ENCODE measurements around the gene KRTAP4-9.
"Not testable (repeated sequence)": the region's sequence is repeated elsewhere in the genome, so short reads cannot be mapped to it uniquely, and the experiment has no call there.

KRTAP4-9 gene

DNA sequence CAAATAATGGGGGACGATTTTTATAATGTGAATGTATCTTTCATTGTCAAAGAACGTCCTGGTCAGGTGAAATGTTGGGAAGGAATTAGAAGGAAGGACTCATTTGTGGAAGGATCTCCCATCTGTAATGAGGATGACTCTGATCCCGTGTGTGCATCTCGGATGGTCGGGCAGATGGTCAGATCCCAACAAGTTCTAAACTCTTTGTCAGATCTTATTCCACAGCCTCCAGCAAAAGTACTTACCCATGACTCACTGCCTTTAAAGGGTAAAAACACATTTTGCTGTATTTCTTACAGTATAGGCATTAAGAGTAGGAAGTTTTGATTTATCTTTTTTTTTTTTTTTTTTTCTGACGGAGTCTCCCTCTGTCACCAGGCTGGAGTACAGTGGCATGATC lies 6.7 kb upstream of the KRTAP4-9 start:
- DNase-seq = no peak

DNA sequence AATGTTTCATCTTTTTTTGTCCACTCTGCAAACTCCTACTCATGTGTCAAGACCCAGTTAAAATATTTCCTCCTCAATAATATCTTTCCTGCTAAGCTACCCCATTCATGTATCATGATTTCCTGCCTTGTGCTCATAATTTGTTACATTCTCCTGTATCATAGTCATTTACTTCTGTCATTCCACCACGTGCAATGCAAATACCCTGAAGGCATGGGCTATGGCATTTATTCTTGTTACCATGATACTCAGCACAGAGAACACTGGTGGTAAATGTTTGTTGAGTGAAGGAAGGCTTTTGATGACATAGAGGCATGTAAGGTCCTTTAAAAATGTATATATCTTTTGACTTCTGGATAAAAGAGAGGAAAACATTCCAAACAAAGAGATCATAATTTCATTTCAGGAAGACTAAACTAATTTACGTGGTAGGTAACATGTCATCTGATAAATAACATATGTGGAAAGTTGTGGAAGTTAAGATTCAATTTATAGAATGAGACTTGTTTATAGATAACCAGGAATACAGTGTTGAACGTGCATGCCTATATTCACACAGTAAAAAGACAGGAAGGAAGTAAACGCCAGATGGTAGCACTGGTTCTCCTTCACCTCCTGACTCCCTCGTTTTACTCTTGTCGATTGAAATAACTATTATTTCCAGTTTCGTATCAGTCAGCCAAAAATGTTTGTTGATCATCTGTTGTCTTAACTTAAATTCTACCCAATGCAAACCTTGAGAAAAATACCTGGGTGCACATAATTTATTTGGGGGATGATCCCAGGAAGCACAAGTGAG lies 5.3 kb upstream of the KRTAP4-9 start:
- DNase-seq = not testable (repeated sequence)

DNA sequence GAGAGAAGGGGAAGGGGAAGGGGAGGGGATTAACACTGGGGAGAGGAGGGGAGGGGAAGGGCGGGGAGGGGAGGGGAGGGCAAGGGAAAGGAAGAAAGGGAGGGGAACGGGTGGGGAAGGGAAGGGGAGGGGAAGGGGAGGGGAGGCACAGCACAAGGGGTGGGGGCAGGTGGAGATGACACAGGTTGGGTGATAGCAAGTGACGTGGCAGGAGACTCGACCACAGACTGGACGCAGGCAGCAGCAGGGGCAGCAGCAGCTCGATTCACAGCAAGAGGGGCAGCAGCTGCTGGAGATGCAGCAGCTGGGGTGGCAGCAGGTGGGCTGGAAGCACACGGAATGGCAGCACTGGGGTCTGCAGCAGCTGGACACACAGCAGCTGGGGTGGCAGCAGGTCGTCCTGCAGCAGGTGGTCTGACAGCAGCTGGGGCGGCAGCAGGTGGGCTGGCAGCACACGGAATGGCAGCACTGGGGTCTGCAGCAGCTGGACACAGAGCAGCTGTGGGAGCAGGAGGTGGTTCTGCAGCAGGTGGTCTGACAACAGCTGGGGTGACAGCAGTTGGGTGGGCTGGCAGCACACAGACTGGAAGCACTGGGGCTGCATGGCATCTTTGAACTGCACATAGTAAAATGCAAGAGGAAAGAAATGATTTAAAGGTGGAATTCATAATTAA lies 3.5 kb upstream of the KRTAP4-9 start, which contains the start of gene KRTAP4-16:
Gene KRTAP4-16 (minus strand): TSS at position 624 of the 674 bp plus-strand sequence. CDS start 0 bp downstream, at position 624.
- no peak for DNase-seq

DNA sequence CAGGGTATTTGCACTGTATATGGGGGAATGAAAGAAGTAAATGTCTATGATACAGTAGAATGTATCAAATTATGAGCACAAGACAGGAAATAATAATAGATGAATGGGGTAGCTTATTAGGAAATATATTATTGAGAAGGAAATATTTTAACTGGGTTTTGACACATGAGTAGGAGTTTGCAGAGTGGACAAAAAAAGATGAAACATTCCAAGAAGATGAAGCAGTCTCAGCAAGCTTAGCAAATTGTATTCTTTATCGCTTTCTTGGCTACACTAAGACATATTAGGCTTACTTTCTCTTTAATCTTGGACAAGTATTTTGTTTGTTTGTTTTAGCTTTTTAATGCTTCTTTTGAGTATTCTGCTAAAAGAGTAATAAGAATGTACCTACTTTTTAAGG lies 1.3 kb upstream of the KRTAP4-9 start:
- DNase-seq = no peak

DNA sequence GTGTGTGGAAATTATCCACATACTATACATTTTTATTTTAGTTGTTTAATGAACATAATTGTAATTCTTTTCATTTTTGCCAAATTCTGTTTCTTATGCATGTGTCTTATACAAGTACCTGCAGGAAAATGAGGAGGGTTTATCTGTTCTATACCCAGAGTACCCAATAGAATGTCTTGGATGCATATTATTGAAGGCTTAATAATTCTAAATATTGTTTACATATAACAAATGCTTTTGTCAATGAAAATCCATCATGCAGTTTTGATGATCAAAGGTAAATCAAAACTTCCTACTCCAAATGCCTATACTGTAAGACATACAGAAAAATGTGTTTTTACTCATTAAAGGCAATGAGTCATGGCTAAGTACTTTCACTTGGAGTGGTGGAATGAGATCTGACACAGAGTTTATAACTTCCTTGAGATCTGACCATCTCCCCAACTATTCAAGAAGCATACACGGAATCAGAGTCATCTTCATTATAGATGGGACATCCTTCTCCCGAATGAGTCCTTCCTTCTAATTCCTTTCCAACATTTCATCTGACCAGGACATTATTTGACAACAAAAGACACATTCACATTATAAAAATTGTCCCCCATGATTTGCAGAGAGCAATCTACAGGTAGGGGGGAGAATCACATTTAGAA lies 677 bp upstream of the KRTAP4-9 start:
- not testable (repeated sequence) for DNase-seq

DNA sequence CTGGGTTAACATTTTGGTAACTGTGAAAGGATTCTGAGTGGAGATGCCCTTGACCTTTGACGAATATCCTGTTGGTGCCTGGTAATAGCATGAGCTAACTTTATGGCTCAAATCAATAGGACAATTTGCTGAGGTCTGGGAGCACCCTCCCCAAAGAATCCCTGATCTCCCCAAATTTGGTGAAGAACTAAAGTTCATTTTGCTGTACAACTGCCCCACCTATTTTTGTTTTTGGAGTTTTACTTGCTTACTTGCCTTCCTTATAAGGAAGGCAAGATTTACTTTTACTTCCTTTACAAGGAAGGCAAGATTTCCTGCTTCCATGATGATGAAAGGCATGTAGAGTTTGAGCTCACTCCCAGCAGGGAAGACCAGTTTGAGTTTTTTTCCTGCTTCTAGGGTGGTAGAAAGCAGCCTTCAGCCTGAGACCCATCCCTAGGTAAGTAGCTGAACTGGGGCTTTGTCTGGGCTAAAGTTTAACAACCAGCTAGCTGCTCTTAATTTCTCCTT lies 2.8 kb downstream of the KRTAP4-9 start:
- no peak for DNase-seq

DNA sequence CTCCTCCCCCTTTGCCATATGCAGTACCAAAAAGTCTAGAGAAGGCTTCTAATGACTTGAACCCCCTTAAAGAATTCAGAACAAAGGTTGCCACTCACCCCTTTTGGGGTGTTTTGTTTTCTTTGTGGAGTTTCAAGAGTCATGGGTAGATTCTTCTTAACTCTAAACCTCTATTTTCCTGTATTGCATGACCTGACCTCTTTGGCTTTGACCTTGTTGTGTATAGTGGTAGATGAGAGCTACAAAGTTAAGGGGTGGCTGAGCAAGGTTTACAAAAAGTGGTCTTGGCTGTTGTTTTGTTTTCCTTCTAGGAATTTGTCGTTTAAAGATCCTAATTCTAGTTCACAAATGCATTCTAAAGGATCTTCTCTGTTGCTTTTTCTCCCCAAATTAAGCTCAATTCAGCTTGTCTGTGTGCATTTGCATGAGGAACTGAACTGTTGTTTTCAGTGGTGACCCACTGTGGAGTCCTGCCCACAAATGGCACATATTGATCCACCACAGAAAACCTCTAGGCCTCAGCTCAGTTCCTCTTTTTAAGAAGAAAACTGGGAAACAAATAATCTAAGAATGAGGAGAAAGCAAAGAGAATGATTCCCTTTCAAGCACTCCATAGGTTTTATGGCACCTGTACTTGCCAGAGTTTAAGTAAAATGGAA lies 3.7 kb downstream of the KRTAP4-9 start:
- not testable (repeated sequence) for DNase-seq

DNA sequence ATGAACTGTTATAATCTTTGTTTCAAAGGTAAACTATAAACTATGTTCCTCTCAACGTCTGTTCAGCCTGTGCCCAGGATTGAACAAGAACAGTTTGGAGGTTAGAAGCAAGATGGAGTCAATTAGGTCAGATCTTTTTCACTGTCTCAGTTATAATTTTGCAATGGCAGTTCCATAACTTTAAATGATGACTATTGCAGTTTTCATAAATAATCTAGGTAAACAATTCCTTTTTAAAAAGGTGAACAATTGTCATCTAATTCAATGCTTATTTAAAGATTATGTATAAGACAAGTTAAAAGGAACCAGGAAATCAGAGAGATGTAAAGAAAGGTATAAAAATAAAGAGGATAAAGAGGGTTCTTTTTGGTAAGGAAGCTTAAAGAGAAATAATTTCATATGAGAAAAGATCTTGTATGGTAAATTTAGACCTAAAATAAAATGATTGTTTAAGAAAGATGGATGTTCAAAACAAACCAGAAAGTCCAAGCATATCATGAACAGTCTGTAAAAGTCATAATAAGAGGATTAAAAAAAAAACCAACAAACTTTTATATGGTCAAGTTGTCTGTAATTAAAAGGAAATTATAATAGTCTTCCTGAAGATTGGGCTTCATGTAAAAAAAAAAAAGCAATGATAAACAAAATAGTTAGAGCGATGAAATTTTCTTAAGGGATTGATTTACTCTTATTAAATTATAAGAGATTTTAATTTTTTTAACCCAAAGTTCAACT lies 6.1 kb downstream of the KRTAP4-9 start:
- no peak for DNase-seq

DNA sequence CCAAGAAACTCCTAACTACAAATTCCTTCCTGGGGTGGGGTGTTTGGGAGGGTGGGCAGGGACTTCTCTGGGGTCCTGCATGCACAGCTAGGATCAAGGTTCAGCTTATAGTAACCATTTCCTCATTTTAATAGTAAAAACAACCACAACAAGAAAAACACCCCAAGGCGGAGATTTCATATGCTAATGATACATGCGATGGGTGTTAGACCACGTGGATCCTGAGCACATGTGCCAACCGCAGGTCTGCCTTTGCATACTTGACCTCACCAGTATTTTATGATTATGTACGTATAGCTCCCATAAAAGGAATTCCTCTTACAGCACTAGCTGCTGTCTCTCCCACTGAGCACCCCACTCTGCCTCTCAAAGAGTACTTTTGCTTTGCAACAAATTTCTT lies 11.1 kb downstream of the KRTAP4-9 start:
- no peak for DNase-seq

DNA sequence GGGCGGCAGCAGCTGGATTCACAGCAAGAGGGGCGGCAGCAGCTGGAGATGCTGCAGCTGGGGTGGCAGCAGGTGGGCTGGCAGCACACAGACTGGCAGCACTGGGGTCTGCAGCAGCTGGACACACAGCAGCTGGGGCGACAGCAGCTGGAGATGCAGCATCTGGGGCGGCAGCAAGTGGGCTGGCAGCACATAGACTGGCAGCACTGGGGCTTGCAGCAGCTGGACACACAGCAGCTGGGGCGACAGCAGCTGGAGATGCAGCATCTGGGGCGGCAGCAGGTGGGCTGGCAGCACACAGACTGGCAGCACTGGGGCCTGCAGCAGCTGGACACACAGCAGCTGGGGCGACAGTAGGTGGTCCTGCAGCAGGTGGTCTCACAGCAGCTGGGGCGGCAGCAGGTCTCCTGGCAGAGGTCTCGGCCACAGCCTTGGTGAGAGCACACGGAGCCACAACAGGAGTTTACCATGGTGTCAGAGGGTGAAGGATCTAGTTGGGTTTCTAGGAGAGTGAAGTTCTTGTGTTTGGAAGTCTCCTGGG lies 12.7 kb downstream of the KRTAP4-9 start, which contains the start of gene KRTAP4-11:
Gene KRTAP4-11 (minus strand): TSS at position 528 of the 541 bp plus-strand sequence. CDS start 58 bp downstream, at position 470.
- DNase-seq = not testable (repeated sequence)

DNA sequence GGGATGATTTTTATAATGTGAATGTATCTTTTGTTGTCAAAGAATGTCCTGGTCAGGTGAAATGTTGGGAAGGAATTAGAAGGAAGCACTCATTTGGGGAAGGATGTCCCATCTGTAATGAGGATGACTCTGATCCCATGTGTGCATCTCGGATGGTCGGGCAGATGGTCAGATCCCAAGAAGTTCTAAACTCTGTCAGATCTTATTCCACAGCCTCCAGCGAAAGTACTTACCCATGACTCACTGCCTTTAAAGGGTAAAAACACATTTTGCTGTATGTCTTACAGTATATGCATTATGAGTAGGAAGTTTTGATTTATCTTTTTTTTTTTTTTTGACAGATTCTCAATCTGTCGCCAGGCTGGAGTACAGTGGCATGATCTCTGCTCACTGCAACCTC lies 13.5 kb downstream of the KRTAP4-9 start:
- DNase-seq = no peak

DNA sequence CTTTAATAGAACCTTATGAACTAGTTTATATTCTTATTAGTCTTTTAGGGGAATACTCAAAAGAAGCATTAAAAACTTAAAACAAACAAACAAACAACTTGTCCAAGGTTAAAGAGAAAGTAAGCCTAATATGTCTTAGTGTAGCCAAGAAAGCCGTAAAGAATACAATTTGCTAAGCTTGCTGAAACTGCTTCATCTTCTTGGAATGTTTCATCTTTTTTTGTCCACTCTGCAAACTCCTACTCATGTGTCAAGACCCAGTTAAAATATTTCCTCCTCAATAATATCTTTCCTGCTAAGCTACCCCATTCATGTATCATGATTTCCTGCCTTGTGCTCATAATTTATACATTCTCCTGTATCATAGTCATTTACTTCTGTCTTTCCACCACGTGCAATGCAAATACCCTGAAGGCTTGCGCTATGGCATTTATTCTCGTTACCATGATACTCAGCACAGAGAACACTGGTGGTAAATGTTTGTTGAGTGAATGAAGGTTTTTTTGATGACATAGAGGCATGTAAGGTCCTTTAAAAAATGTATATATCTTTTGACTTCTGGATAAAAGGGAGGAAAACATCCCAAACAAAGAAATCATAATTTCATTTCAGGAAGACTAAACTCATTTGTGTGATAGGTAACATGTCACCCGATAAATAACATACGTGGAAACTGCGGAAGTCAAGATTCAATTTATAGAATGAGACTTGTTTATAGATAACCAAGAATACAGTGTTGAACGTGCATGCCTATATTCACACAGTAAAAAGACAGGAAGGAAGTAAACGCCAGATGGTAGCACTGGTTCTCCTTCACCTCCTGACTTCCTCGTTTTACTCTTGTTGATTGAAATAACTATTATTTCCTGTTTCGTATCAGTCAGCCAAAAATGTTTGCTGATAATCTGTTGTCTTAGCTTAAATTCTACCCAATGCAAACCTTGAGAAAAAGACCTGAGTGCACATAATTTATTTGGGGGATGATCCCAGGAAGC lies 14.8 kb downstream of the KRTAP4-9 start:
- not testable (repeated sequence) for DNase-seq

DNA sequence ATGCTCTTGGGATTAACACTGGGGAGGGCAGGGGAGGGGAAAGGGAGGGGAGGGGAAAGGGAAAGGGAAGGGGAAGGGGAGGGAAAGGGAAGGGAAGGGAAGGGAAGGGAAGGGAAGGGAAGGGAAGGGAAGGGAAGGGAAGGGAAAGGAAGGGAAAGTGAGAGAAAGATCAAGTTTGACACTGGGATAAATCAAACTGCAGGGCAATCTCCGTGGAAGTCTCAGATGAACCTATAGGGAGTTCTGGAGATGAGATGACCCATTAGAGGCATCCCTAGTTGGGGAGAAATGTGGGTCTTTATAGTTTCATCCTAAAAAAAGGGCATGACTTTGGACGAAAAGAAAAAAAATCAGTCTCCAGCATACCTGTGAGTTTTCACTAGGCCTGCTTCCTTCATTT lies 16.6 kb downstream of the KRTAP4-9 start:
- DNase-seq = no peak

DNA sequence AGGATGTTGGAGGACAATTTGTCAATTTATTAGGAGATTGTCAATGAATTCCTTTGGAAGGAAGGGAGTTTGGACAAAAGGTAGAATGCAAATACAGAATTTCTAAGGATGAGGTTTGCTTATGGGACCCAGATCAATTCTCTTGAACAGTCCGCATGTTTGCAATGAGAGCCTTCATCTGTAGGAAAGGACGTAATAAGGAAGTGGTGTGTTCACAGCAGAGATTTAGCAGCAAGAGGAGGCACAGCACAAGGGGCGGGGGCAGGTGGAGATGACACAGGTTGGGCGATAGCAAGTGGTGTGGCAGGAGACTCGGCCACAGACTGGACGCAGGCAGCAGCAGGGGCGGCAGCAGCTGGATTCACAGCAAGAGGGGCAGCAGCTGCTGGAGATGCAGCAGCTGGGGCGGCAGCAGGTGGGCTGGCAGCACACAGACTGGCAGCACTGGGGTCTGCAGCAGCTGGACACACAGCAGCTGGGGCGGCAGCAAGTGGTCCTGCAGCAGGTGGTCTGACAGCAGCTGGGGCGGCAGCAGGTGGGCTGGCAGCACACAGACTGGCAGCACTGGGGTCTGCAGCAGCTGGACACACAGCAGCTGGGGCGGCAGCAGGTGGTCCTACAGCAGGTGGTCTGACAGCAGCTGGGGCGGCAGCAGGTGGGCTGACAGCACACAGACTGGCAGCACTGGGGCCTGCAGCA lies 18.3 kb downstream of the KRTAP4-9 start:
- not testable (repeated sequence) for DNase-seq

DNA sequence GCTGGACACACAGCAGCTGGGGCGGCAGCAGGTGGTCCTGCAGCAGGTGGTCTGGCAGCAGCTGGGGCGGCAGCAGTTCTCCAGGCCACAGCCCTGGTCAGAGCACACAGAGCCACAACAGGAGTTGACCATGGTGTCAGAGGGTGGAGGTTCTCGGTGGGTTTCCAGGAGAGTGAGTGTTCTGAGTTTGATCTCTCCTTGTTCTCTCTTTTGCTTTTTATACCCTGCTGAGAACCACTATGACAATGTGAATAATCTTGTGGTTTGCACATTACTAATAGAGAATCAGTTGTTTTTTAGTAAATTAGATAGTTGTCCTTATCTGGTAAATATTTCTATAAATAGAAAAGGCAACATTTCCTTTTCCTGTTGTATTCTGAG lies 18.8 kb downstream of the KRTAP4-9 start, which contains the start of gene KRTAP4-12:
Gene KRTAP4-12 (minus strand): TSS at position 192 of the 381 bp plus-strand sequence. CDS start 60 bp downstream, at position 132.
- not testable (repeated sequence) for DNase-seq

DNA sequence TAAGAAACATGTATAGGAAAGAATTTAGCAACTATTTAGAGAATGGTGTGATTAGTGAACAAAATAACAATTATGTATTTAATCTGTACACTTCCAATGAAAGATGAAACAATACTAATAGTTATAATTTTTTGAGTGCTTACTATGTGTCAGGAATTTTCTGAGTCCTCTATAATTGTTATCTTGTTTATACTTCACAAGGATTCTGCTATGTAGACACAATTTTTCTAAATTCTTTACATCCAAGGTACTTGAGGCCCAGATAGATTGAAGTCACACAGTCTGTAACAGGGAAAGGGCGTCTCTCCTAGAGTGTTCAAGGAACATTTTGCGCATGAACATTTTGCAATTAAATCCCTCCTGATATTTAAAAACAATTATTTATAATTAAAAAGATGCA lies 19.9 kb downstream of the KRTAP4-9 start:
- no peak for DNase-seq

DNA sequence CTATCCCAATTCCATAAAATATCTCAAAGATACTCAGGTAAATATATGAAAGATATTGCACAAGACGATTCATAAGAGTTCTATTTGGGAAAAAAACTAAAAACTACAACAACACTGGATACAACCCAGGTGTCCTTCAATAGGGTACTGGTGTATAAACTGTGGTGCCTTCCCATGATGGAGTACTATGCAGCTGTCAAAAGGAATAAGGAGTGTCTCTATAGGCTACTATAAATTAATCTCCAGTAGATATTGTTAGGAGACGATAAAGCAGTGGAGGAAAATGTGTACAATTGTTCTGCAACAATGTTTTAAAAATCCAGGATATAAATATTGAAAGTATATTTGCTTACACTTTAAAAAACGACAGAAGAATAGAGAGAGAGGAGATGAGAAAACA lies 21.2 kb downstream of the KRTAP4-9 start:
- no peak for DNase-seq

DNA sequence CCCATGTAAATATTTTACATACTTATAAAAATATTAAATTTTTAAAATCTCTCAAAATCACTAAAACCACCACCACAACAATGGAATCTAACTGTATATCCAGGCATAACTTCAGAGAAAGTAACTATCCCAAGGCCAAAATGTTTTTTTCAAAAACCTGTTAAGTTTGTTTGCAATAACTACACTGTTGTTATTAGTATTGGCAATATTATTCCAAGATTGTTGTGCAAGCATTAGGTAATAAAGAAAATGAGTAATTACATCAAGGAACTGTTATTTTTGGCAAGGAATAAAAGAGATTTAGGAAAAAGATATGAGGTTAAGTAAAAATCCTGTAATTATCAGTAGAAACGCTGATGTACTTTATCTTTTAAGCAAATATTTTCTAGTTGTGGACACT lies 22.2 kb downstream of the KRTAP4-9 start:
- no peak for DNase-seq

DNA sequence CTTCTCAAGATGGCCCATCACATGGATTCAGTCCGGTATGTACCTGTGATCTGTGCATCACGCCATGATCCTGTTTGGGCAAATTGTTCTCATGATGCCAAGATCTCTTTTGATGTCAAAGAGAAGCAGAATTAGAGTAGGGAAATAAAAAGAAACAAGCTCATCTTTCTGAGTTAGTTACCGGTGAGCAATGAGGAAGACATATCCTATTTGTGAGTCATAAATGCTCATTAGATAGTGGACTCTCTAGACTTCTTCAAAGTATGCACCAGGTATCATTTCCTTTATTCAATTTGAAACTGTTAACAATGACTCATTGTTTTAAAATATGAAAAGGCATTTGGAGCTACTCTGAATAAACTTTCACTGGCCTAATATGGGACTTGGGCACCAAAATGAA lies 26.8 kb downstream of the KRTAP4-9 start:
- no peak for DNase-seq

Data from NCI-H82 (cell line).